ENCODE data around the gene PODN.
A peak's percentile ranks its signal among the peaks of the same experiment; 100 is the strongest.

Gene PODN

GRCh38 chr1:53116933-53117600 lies 55.1 kb downstream of the PODN start:
- no peak for DNase-seq

- DNase-seq: no peak
Observed at GRCh38 chr1:53117836-53118235, 55.8 kb downstream of the PODN start.

- DNase-seq: no peak
Observed at GRCh38 chr1:53120659-53121058, 58.6 kb downstream of the PODN start.

- peak; percentile 23 for DNase-seq
Observed at GRCh38 chr1:53121319-53122172, 59.5 kb downstream of the PODN start.

- no peak for DNase-seq
Observed at GRCh38 chr1:53122201-53122885, 60.3 kb downstream of the PODN start.

- DNase-seq: no peak
Observed at GRCh38 chr1:53122961-53123413, 61.0 kb downstream of the PODN start.

- DNase-seq: no peak
Observed at GRCh38 chr1:53123453-53124140, 61.6 kb downstream of the PODN start.

GRCh38 chr1:53125122-53125521 lies 63.1 kb downstream of the PODN start:
- no peak for DNase-seq

GRCh38 chr1:53125623-53126360 lies 63.8 kb downstream of the PODN start:
- DNase-seq: no peak

GRCh38 chr1:53126495-53126894 lies 64.5 kb downstream of the PODN start:
- no peak for DNase-seq

- no peak for DNase-seq
Observed at GRCh38 chr1:53127546-53127945, 65.5 kb downstream of the PODN start.

- no peak for DNase-seq
Observed at GRCh38 chr1:53128401-53128800, 66.4 kb downstream of the PODN start.

GRCh38 chr1:53129891-53130597 lies 68.0 kb downstream of the PODN start:
- no peak for DNase-seq

- no peak for DNase-seq
Observed at GRCh38 chr1:53130598-53130877, 68.5 kb downstream of the PODN start.

- DNase-seq: no peak
Observed at GRCh38 chr1:53130878-53131589, 69.0 kb downstream of the PODN start.

GRCh38 chr1:53131590-53131938 lies 69.6 kb downstream of the PODN start:
- DNase-seq: no peak

GRCh38 chr1:53132176-53132575 lies 70.2 kb downstream of the PODN start:
- no peak for DNase-seq

- no peak for DNase-seq
Observed at GRCh38 chr1:53133261-53134041, 71.4 kb downstream of the PODN start.

- no peak for DNase-seq
Observed at GRCh38 chr1:53134042-53134485, 72.1 kb downstream of the PODN start.

Data from NCI-H1105 treated with DMSO at 0.1 percent for 48 hours (cell line).